ENCODE measurements around the gene RSF1.

Gene RSF1

DNA sequence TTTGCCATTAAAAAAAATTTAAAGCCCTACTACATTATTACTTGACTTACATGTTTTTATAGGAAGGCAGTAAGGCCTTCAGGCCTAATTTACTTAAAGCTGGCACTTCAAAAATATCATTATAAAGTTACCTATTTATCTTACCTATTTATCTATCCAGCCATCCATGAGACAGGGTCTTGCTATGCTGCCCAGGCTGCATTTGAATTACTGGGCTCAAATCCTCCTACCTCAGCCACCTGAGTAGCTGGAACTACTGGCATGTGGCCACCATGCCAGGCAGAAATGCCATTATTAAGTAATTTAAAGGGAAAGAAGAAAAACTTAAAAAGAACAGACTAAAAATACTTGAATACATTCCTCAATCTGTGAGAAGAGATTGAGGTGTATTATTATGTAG, 122.7 kb downstream of the RSF1 start:
- TF ChIP-seq, protein P1, sequence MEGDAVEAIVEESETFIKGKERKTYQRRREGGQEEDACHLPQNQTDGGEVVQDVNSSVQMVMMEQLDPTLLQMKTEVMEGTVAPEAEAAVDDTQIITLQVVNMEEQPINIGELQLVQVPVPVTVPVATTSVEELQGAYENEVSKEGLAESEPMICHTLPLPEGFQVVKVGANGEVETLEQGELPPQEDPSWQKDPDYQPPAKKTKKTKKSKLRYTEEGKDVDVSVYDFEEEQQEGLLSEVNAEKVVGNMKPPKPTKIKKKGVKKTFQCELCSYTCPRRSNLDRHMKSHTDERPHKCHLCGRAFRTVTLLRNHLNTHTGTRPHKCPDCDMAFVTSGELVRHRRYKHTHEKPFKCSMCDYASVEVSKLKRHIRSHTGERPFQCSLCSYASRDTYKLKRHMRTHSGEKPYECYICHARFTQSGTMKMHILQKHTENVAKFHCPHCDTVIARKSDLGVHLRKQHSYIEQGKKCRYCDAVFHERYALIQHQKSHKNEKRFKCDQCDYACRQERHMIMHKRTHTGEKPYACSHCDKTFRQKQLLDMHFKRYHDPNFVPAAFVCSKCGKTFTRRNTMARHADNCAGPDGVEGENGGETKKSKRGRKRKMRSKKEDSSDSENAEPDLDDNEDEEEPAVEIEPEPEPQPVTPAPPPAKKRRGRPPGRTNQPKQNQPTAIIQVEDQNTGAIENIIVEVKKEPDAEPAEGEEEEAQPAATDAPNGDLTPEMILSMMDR (IDR thresholded peaks at IDR 0.05; ENCODE audit: borderline replicate concordance, insufficient read depth, low read depth, low read length) = no peak
- H3K4me3 ChIP-seq (ENCODE audit: low read depth, low read length) = no peak overlapping the region

DNA sequence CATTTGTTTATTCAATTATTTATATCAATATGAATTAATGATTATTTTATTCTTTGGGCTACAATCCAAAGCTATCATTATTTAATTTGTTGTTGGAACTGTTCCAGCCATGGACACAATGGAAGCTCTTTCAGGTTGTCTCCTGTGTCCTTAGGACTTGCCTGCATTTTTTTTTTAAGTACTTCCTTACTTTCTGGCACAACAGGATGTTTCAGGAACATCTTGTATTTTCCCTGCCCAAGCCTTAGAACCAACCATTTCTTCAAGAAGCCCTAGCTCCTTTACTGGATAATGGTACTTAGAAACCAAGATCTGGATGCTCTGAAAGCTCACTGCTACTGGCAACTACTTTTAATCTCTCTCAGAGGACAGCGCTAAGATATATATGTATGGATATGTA, 125.1 kb downstream of the RSF1 start:
- no peak overlapping the region for H3K4me3 ChIP-seq (ENCODE audit: low read depth, low read length)
- TF ChIP-seq, protein P1 (IDR thresholded peaks at IDR 0.05; ENCODE audit: borderline replicate concordance, insufficient read depth, low read depth, low read length) = no peak

DNA sequence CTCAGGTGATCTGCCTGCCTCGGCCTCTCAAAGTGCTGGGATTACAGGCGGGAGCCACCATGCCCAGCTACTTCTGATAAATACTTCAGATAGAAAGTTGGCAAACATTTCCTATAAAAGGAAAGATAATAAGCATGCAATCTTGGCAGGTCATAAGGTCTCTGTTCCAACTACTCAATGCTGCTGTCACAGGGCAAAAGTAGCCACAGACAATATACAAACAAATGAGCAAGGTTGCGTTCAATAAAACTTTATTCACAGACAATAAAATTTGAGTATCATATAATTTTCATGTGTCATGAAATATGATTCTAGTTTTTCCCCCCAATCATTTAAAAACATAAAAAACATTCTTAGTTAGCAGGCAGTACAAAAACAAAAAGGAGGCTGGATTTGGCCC, 129.9 kb downstream of the RSF1 start:
- H3K4me3 ChIP-seq (ENCODE audit: low read depth, low read length) = no peak overlapping the region
- TF ChIP-seq, protein P1 (IDR thresholded peaks at IDR 0.05; ENCODE audit: borderline replicate concordance, insufficient read depth, low read depth, low read length) = no peak

DNA sequence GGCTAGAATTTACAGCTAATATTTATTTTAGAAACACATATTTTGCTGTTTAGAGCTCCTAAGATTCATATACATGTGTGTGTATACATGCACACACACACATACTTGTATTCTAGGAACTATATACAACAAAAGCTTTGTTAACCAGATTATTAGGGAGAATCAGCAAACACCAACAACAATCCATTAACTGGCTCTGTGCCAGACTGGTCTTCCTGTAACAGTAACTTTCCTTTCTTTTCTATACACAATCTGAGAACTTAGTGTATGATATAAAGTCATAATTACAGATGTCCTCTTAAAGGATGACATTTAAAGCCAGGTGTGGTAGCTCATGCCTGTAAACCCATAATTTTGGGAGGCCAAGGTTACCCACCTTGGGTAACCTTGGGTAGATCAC, 133.4 kb downstream of the RSF1 start:
- no peak overlapping the region for H3K4me3 ChIP-seq (ENCODE audit: low read depth, low read length)
- TF ChIP-seq, protein P1 (IDR thresholded peaks at IDR 0.05; ENCODE audit: borderline replicate concordance, insufficient read depth, low read depth, low read length) = no peak

DNA sequence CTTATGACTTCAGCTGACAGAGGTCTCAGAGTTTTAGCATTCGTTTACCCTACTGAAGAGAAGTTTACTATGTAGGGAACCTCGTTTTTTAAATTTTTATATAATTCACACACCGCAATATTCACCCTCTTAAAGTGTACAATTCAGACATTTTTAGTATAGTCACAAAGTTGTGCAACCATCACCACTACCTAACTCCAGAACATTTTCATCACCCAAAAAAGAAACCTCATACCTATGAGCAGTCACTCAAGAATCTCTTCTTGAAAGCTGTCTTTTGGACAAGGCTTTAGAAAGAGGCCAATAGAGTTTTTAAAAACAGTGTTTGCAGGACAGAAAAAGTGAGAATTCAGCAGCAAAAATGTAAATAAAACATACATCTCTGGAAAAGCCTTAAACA, 143.4 kb downstream of the RSF1 start:
- TF ChIP-seq, protein P1 (IDR thresholded peaks at IDR 0.05; ENCODE audit: borderline replicate concordance, insufficient read depth, low read depth, low read length) = no peak
- H3K4me3 ChIP-seq (ENCODE audit: low read depth, low read length) = no peak overlapping the region

DNA sequence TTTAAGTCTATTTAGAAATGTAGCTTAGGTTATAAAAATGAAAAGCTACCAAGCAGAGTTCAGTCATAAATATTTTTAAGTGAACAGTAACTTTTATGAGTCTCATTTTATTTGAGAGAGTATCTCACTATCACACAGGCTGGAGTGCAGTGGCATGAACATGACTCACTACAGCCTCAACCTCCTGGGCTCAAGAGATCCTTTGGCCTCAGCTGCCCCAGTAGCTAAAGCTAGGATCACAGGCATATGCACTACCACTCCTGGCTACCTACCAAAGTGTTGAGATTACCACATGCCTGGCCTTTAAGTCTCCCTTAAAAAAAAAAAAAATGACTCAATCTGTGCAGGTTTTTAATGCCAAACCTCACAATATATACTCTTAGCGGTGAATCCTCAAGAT, 148.3 kb downstream of the RSF1 start:
- TF ChIP-seq, protein P1 (IDR thresholded peaks at IDR 0.05; ENCODE audit: borderline replicate concordance, insufficient read depth, low read depth, low read length) = no peak

DNA sequence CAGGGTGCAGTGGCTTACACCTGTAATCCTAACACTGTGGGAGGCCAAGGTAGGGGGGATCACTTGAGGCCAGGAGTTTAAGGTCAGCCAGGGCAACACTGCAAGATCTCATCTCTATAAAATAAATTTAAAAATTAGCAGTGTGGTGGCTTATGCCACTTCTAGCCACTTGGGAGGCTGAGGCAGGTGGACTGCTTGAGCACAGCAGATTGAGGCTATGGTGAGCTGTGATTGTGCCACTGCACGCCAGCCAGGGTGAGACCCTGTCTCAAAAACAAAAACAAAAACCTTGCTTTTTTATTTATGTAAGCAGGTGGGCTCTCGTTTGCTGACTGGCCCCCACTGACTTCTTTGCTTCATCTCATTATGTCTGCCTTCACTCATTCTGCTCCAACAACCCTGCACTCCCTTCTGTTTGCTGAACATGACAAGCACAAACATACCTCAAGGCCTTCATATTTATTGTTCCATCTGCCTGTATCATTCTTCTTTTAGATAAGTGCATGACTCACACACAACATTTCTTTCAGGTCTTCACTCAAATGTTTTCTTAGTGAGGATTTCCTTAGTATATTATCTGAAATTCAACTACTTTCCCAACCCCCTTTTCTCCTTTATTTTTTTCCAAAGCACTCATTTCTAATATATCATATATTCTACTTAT, 150.5 kb downstream of the RSF1 start:
- TF ChIP-seq, protein P1 (IDR thresholded peaks at IDR 0.05; ENCODE audit: borderline replicate concordance, insufficient read depth, low read depth, low read length) = no peak
- H3K4me3 ChIP-seq (ENCODE audit: low read depth, low read length) = no peak overlapping the region

More for the DNA sequence above, 148.3 kb downstream of the RSF1 start:
- no peak overlapping the region for H3K4me3 ChIP-seq (ENCODE audit: low read depth, low read length)
